ENCODE measurements around the gene MMP14.
"Not testable (repeated sequence)": the region's sequence is repeated elsewhere in the genome, so short reads cannot be mapped to it uniquely, and the experiment has no call there.

MMP14 gene

DNA sequence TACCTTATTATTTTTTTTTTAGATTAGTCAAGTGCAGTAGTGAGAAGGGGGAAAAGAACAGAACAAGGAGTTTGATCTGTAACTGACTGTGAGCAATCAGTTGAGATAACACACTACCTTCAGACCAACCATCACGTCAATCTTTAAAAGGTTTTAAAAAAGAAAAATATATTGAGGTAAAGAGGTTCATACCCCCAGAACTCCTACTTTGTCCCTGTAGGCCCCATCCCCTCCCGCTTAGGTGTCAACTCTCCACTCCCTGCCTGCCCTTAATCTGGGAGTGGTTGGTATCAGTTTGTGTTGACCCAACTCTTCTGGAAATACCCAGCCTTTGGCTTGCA is 16.2 kb downstream of the MMP14 start:
- Mint-ChIP-seq H3K4me3 (no peak overlapping the region), H3K27ac (no peak overlapping the region), H3K4me1 (ENCODE audit: low read depth) (peaks cover 16% of the 10 kb centered on the region), H3K27me3 (ENCODE audit: low read depth) (peaks cover 26% of the 10 kb centered on the region), H3K36me3 (ENCODE audit: low read depth) (peaks cover 2% of the 10 kb centered on the region), H3K9me3 (no peaks in the 10 kb centered on the region)
- no peak for DNase-seq (ENCODE audit: low spot score)

DNA sequence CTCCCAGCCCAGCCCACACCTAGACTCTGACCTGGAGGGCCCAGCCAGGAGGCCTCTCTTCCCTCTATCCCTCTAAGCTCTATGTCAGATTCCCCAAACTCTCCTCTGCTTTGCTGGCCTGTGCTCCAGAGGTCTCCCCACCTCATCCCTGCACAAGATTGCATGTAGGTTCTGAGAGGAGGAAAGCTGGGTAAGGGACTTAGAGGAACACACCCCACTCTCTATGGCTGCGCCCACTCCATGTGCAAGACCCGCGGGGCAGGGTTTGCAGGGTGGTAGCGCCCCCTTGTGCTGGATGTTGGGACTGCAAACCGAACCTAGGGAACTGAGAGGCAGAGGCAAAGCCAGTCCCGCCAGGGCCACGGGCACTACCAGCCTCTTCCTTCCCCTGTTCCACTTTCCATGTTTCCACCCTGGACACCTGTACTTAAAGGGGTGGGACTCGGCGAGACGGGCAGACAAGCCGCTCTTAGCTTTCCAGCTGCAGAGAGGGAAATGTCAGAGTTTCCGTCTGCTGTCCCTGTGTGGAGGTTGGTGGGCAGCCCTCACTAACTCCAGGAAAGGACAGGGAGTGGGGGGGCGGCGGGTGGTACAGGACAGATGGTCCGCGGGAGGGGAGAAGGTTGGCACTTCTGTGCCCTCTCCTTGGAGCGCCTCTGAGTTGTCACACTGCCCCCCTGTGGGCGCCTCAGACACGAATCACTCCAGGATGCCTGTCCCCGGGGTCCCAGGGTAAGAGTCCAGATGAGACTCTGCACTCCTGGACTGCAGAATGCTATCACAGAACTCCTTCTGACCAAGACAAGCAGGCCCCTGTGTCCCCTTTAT is 16.8 kb downstream of the MMP14 start:
- H3K27ac Mint-ChIP-seq = no peak overlapping the region
- H3K4me1 Mint-ChIP-seq (ENCODE audit: low read depth) = peaks cover 18% of the 10 kb centered on the region
- peak; percentile 80 for DNase-seq (ENCODE audit: low spot score)
- peak overlapping the region; percentile 80 for H3K4me3 Mint-ChIP-seq
- H3K27me3 Mint-ChIP-seq (ENCODE audit: low read depth) = peaks cover 22% of the 10 kb centered on the region
- H3K36me3 Mint-ChIP-seq (ENCODE audit: low read depth) = peaks cover 2% of the 10 kb centered on the region
- no peaks in the 10 kb centered on the region for H3K9me3 Mint-ChIP-seq

DNA sequence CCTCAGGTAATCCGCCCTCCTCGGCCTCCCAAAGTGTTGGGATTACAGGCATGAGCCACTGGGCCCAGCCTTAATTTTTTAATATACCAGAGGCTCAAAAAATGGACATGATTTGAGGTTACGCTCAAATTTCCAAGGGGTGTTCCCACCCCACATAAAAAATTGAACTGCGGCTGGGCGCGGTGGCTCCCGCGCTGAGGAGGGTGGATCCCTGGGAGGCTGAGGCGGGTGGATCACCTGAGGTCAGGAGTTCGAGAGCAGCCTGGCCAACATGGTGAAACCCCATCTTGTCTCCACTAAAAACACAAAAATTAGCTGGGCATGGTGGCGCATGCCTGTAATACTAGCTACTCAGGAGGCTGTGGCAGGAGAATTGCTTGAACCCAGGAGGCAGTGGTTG is 17.9 kb downstream of the MMP14 start:
- not testable (repeated sequence) for H3K36me3 Mint-ChIP-seq (ENCODE audit: low read depth); H3K9me3 Mint-ChIP-seq; H3K27ac Mint-ChIP-seq; DNase-seq (ENCODE audit: low spot score); H3K4me3 Mint-ChIP-seq
- peaks cover 24% of the 10 kb centered on the region for H3K4me1 Mint-ChIP-seq (ENCODE audit: low read depth)
- H3K27me3 Mint-ChIP-seq (ENCODE audit: low read depth) = peaks cover 25% of the 10 kb centered on the region

DNA sequence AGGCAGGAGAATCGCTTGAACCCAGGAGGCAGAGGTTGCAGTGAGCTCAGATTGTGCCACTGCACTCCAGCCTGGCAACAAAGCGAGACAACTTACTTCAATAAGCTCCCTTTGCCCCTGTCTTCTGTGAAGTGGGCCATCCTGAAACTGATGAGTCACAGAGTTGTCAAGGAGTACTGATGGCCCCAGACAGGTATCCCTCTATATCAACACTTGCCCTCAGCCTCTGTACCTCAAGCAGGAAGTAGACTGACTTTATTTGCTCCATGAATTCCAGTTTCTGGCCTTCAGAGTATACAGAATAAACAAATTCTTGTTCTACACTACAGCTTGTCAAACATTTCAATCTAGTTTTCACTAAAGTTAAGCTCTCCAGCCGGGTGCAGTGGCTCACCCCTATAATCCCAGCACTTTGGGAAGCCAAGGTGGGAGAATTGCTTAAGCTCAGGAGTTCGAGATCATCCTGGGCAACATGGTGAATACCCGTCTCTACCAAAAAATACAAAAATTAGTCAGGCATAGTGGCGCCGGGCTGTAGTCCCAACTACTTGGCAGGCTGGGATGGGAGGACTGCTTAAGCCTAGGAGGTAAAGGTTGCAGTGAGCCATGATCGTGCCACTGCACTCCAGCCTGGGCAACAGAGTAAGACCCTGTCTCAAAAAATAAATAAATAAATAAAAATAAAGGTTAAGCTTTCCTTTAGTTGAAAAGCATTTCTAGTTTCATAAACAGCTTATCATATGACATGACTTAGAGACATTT is 18.8 kb downstream of the MMP14 start:
- DNase-seq (ENCODE audit: low spot score) = no peak
- H3K27me3 Mint-ChIP-seq (ENCODE audit: low read depth) = peaks cover 25% of the 10 kb centered on the region
- peaks cover 24% of the 10 kb centered on the region for H3K4me1 Mint-ChIP-seq (ENCODE audit: low read depth)
- H3K27ac Mint-ChIP-seq = no peak overlapping the region
- H3K4me3 Mint-ChIP-seq = no peak overlapping the region
- H3K36me3 Mint-ChIP-seq (ENCODE audit: low read depth) = peaks cover 2% of the 10 kb centered on the region
- no peaks in the 10 kb centered on the region for H3K9me3 Mint-ChIP-seq

DNA sequence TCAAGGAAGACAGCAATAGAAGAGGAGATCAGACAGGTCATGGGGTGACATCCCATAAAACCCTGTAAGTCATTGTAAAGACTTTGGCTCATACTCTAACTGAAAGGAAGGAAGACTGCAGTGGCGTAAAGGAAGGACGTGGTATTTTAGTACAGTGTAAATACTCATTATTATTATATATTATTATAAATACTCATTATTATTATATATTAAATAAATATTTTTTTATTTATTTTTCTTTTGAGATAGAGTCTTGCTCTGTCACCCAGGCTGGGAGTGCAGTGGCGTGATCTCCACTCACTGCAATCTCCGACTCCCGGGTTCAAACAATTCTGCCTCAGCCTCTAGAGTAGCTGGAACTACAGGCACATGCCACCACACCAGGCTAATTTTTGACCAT is 20.0 kb downstream of the MMP14 start:
- Mint-ChIP-seq H3K27ac (no peak overlapping the region), H3K27me3 (ENCODE audit: low read depth) (peaks cover 32% of the 10 kb centered on the region), H3K36me3 (ENCODE audit: low read depth) (peaks cover 2% of the 10 kb centered on the region), H3K4me1 (ENCODE audit: low read depth) (peaks cover 21% of the 10 kb centered on the region), H3K9me3 (peaks cover 2% of the 10 kb centered on the region), H3K4me3 (no peak overlapping the region)
- no peak for DNase-seq (ENCODE audit: low spot score)

GRCh38 chr14:22860377-22860776 is 24.0 kb downstream of the MMP14 start:
- not testable (repeated sequence) for H3K4me3 Mint-ChIP-seq
- Mint-ChIP-seq H3K4me1 (ENCODE audit: low read depth) (peaks cover 11% of the 10 kb centered on the region), H3K27me3 (ENCODE audit: low read depth) (peaks cover 46% of the 10 kb centered on the region)

DNA sequence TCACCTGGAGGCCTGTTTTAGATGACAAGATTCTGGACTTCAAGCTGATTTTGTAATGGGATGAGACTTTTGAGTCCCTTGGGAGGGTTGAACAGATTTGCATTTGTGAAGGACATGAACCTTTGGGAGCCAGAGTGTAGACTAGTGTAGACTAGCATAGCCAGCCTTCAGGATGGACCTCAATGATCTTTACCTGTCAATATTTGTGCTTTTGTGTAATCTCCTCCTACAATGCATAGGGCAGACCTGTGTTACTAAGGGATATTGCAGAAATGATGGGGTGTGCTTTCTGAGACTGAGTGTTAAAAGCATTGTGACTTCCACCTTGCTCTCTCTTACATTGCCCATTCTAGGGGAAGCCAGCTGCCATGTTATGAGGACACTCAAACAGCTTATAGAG is 25.3 kb downstream of the MMP14 start:
- no peak overlapping the region for H3K4me3 Mint-ChIP-seq
- H3K36me3 Mint-ChIP-seq (ENCODE audit: low read depth) = no peaks in the 10 kb centered on the region
- no peak overlapping the region for H3K27ac Mint-ChIP-seq
- H3K27me3 Mint-ChIP-seq (ENCODE audit: low read depth) = peaks cover 39% of the 10 kb centered on the region
- H3K9me3 Mint-ChIP-seq = peaks cover 7% of the 10 kb centered on the region
- DNase-seq (ENCODE audit: low spot score) = no peak
- peaks cover 8% of the 10 kb centered on the region for H3K4me1 Mint-ChIP-seq (ENCODE audit: low read depth)

More at GRCh38 chr14:22860377-22860776, 24.0 kb downstream of the MMP14 start:
- not testable (repeated sequence) for H3K9me3 Mint-ChIP-seq; H3K27ac Mint-ChIP-seq; H3K36me3 Mint-ChIP-seq (ENCODE audit: low read depth); DNase-seq (ENCODE audit: low spot score)

- DNase-seq (ENCODE audit: low spot score) = no peak
- Mint-ChIP-seq H3K27ac (no peak overlapping the region), H3K4me3 (no peak overlapping the region), H3K27me3 (ENCODE audit: low read depth) (peaks cover 24% of the 10 kb centered on the region), H3K9me3 (peaks cover 7% of the 10 kb centered on the region), H3K36me3 (ENCODE audit: low read depth) (no peaks in the 10 kb centered on the region), H3K4me1 (ENCODE audit: low read depth) (no peaks in the 10 kb centered on the region)
These were observed 28.6 kb downstream of the MMP14 start for GRCh38 chr14:22864979-22865378.

DNA sequence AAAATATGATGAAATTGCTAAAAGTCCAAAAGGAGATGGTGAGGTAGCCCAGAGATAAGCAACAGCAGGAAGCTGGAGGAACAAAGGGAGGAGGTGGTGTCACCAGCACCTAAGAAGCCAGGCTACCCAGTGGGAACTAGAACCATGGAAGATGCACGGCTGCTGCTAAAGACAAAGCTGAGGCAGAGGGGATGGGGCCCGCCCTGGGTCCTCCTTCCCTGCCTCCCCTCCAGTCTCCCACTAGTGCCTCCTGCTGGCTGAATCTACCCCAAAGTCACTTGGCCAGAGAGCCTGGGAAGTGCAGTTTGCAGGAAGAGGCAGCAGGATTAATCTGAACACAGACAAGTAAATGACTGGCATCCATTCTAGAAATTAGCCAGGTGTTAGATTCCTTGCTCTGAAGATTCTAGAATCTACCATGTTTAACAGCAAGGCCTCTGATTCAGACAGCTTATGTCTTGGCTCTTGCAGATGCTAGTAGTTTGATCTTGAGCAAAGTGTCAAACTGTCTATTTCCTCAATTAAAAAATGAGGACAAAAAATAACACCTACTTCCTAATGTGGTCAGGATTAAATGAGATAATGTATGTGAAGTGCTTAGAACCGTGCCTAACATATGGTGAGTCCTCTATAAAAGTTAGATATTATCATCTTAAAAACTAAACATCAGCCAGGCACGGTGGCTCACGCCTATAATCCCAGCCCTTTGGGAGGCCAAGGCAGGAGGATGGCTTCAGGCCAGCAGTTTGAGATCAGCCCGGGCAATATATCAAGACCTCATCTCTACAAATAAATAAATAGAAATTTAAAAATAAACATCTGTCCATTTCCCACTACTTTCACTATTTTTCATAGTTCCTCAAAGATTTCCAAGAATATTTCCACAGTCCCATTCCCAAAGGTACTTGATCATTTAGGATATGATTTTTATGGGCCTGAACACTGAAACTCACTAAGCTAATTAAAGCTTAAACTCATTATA is 29.3 kb downstream of the MMP14 start:
- Mint-ChIP-seq H3K9me3 (peaks cover 7% of the 10 kb centered on the region), H3K4me3 (no peak overlapping the region), H3K27me3 (ENCODE audit: low read depth) (peaks cover 23% of the 10 kb centered on the region), H3K36me3 (ENCODE audit: low read depth) (no peaks in the 10 kb centered on the region), H3K27ac (no peak overlapping the region), H3K4me1 (ENCODE audit: low read depth) (peaks cover 5% of the 10 kb centered on the region)
- DNase-seq (ENCODE audit: low spot score) = no peak

DNA sequence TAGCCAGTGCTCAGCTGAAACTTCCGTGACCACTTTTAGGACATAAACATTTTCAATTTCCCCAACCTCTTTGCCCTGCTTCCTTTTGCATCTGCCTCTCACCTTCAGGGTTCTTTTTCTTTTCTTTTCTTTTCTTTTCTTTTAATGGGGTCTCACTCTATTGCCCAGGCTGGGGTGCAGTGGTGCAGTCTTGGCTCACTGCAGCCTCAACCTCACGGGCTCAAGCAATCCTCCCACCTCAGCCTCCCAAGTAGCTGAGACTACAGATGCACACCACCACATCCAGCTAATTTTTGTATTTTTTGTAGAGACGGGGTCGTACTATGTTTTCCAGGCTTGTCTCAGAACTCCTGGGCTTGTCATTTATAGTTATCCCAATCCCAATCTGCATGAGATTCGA is 30.5 kb downstream of the MMP14 start:
- no peak overlapping the region for H3K27ac Mint-ChIP-seq
- H3K4me3 Mint-ChIP-seq = no peak overlapping the region
- no peaks in the 10 kb centered on the region for H3K36me3 Mint-ChIP-seq (ENCODE audit: low read depth)
- H3K27me3 Mint-ChIP-seq (ENCODE audit: low read depth) = peaks cover 11% of the 10 kb centered on the region
- peaks cover 11% of the 10 kb centered on the region for H3K4me1 Mint-ChIP-seq (ENCODE audit: low read depth)
- H3K9me3 Mint-ChIP-seq = peaks cover 1% of the 10 kb centered on the region
- no peak for DNase-seq (ENCODE audit: low spot score)

DNA sequence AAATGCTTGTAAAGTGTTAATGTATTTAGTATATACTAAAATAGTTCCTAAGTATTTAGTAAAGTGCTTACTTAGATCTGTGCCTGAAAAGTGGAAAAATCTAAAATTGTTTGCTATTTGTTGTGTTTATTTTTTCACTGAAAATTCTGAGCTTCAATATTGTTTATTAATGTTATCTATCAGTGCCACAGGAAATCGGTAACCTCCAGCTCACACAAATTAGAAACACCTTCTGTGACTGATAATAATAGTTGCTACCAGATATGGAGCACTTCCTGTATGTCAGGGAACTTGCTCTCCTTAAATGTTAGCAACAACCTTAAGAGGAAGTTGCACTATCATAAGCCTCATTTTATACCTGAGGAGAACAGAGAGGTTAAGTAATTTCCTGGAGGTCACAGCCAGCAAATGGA is 34.4 kb downstream of the MMP14 start:
- Mint-ChIP-seq H3K4me3 (peak overlapping the region; percentile 91), H3K27ac (peak overlapping the region; percentile 94), H3K27me3 (ENCODE audit: low read depth) (no peaks in the 10 kb centered on the region), H3K9me3 (no peaks in the 10 kb centered on the region), H3K4me1 (ENCODE audit: low read depth) (peaks cover 18% of the 10 kb centered on the region), H3K36me3 (ENCODE audit: low read depth) (peaks cover 20% of the 10 kb centered on the region)
- DNase-seq (ENCODE audit: low spot score) = no peak

DNA sequence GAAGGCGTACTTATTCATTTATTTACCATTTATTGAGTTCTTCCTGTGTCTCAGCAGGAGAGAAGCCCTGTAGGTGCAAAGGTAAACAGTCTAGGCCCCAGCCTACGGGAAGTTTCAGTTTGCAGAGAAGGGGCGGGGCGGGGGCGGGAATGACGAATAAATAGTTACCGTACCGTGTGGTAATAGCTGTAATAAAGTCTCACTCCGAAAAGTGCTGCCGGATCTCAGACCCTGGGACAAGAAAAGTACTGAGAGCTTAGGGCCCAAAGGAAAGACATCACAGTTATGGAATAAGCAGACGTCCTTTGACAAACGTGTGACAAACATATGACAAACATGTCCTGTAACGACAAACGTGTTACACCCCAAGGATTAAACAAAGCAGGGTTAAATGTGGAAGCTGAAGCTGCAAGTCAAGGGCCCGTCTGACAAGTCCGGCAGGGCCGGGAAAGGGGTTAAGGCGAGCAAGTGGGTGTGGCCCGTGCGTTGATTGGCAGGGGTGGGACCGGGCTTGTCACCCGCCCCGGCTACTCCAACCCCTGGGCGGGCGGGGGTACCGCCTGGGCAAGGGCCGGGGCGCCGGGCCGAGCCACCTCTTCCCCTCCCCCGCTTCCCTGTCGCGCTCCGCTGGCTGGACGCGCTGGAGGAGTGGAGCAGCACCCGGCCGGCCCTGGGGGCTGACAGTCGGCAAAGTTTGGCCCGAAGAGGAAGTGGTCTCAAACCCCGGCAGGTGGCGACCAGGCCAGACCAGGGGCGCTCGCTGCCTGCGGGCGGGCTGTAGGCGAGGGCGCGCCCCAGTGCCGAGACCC is 35.0 kb downstream of the MMP14 start, which contains the start of gene LRP10:
TSS of gene LRP10 (plus strand) at position 517 of the 809 bp plus-strand sequence. CDS start 564 bp downstream, outside the sequence.
- Mint-ChIP-seq H3K4me1 (ENCODE audit: low read depth) (peaks cover 21% of the 10 kb centered on the region), H3K36me3 (ENCODE audit: low read depth) (peaks cover 25% of the 10 kb centered on the region), H3K27ac (peak within 1 kb of the TSS; percentile 94), H3K4me3 (peak within 1 kb of the TSS; percentile 91), H3K9me3 (no peaks in the 10 kb centered on the region), H3K27me3 (ENCODE audit: low read depth) (no peaks in the 10 kb centered on the region)
- peak; percentile 84 for DNase-seq (ENCODE audit: low spot score)

Measured in T-helper 2 cell treated with Interferon-gamma antibody and Interleukin-4, amounts not matched to agents 5 μg/mL and 100 μg/mL, for 36 hours (primary cell).